Calu3 (cell line): ENCODE measurements around the gene KIF1B. TPM values are rescaled to one million over a fixed set of nuclear protein-coding genes. Genes with fewer than 3 reads are reported as not detected.
"Not testable (repeated sequence)": the region's sequence is repeated elsewhere in the genome, so short reads cannot be mapped to it uniquely, and the experiment has no call there.

Source experiments
- BruUV-seq: library from RNA; stranded (reverse); fragments of 400-500 nt; replicated peaks from 2 replicates; lab custom pipeline; 2021; lab: Mats Ljungman, UMichigan
- CTCF ChIA-PET: fragments of 300-600 bp; sonication (Branson Sonifier 250); formaldehyde crosslinking; loops from one replicate; lab custom pipeline; 2022; ENCODE audit warnings: antibody characterized with exemption; lab: Charles Lee
- DNase-seq: peaks from one replicate; pipeline ENCODE4 v3.0.0; 2022
- H3K27ac Mint-ChIP-seq: one replicate; pipeline ENCODE4 v1.8.0; 2022; ENCODE audit warnings: mixed read lengths; ENCODE audit not compliant: unreplicated experiment
- H3K27me3 Mint-ChIP-seq: one replicate; pipeline ENCODE4 v1.8.0; 2022; ENCODE audit warnings: mixed read lengths; ENCODE audit not compliant: unreplicated experiment
- H3K36me3 Mint-ChIP-seq: one replicate; pipeline ENCODE4 v1.8.0; 2022; ENCODE audit warnings: mild to moderate bottlenecking, moderate library complexity, mixed read lengths; ENCODE audit not compliant: insufficient read depth, unreplicated experiment
- H3K4me1 Mint-ChIP-seq: one replicate; pipeline ENCODE4 v1.8.0; 2022; ENCODE audit warnings: mild to moderate bottlenecking, low read depth, mixed read lengths; ENCODE audit not compliant: unreplicated experiment
- H3K4me3 Mint-ChIP-seq: one replicate; pipeline ENCODE4 v1.8.0; 2022; ENCODE audit warnings: mild to moderate bottlenecking, low read depth, moderate library complexity, mixed read lengths; ENCODE audit not compliant: unreplicated experiment
- H3K9me3 Mint-ChIP-seq: one replicate; pipeline ENCODE4 v1.8.0; 2022; ENCODE audit warnings: low read depth, mixed read lengths; ENCODE audit not compliant: unreplicated experiment
- CTCF ChIP-seq: fragments of 200-600 bp; IDR thresholded peaks from one replicate; pipeline ENCODE4 v1.8.0; 2022; ENCODE audit warnings: antibody characterized with exemption; ENCODE audit not compliant: unreplicated experiment
- intact Hi-C: fragments of 100-400 bp; cut with micrococcal nuclease; formaldehyde crosslinking; loops from one replicate; pipeline ENCODE4 v1.10.0; 2022; ENCODE audit not compliant: unreplicated experiment
- total RNA-seq: library from RNA; stranded (reverse); gene quantifications from 2 replicates; pipeline ENCODE4 v1.2.3, GENCODE V29; 2022

KIF1B gene
- total RNA-seq, 1 experiment from 2014 or later = 17.1 TPM

- peak; percentile 50 for DNase-seq
- TF ChIP-seq CTCF = no peak
- no peaks in the 10 kb centered on the region for H3K4me1 Mint-ChIP-seq
- H3K4me3 Mint-ChIP-seq = no peak overlapping the region
- no peak overlapping the region for H3K27ac Mint-ChIP-seq
- H3K36me3 Mint-ChIP-seq = no peaks in the 10 kb centered on the region
- intact Hi-C loops = no loop called here
- no peaks in the 10 kb centered on the region for H3K27me3 Mint-ChIP-seq
- BruUV-seq = no TSS peak
- CTCF ChIA-PET = interaction anchor here (0.7 to 1.0 kb wide), 4 partner anchors 15 to 63 kb away, joined by 3 to 6 read pairs (median 4); partner anchors contain the start of gene KIF1B
- H3K9me3 Mint-ChIP-seq = no peaks in the 10 kb centered on the region
Measured at GRCh38 chr1:10195570-10195969, 14.8 kb upstream of the KIF1B start.

- Mint-ChIP-seq H3K36me3 (no peaks in the 10 kb centered on the region), H3K9me3 (no peaks in the 10 kb centered on the region), H3K4me3 (no peak overlapping the region), H3K4me1 (no peaks in the 10 kb centered on the region), H3K27me3 (no peaks in the 10 kb centered on the region), H3K27ac (no peak overlapping the region)
- no peak for DNase-seq
- no TSS peak for BruUV-seq
- TF ChIP-seq CTCF = no peak
- CTCF ChIA-PET = no interaction called here
- intact Hi-C loops = no loop called here
Measured at GRCh38 chr1:10196976-10197375, 13.4 kb upstream of the KIF1B start.

GRCh38 chr1:10200620-10201019, 9.8 kb upstream of the KIF1B start:
- TF ChIP-seq CTCF = no peak
- no peaks in the 10 kb centered on the region for H3K9me3 Mint-ChIP-seq
- no TSS peak for BruUV-seq
- intact Hi-C loops = no loop called here
- CTCF ChIA-PET = no interaction called here
- DNase-seq = no peak
- H3K27ac Mint-ChIP-seq = no peak overlapping the region
- H3K36me3 Mint-ChIP-seq = no peaks in the 10 kb centered on the region
- H3K4me1 Mint-ChIP-seq = no peaks in the 10 kb centered on the region
- no peak overlapping the region for H3K4me3 Mint-ChIP-seq
- H3K27me3 Mint-ChIP-seq = no peaks in the 10 kb centered on the region

GRCh38 chr1:10204003-10204642, 6.2 kb upstream of the KIF1B start:
- BruUV-seq = no TSS peak
- Mint-ChIP-seq H3K4me1 (no peaks in the 10 kb centered on the region), H3K9me3 (no peaks in the 10 kb centered on the region), H3K36me3 (no peaks in the 10 kb centered on the region), H3K27me3 (no peaks in the 10 kb centered on the region), H3K27ac (no peak overlapping the region), H3K4me3 (no peak overlapping the region)
- CTCF ChIA-PET = interaction anchor here (0.6 kb wide), 1 partner anchor 183 kb away, joined by 4 read pairs; no protein-coding TSS in a partner anchor
- TF ChIP-seq CTCF = no peak
- intact Hi-C loops = no loop called here
- DNase-seq = no peak

- H3K27ac Mint-ChIP-seq, H3K27me3 Mint-ChIP-seq, H3K4me3 Mint-ChIP-seq, H3K36me3 Mint-ChIP-seq, BruUV-seq, H3K9me3 Mint-ChIP-seq, DNase-seq, H3K4me1 Mint-ChIP-seq, intact Hi-C loops, CTCF ChIA-PET: not testable (repeated sequence)
Measured at GRCh38 chr1:10205206-10205605, 5.2 kb upstream of the KIF1B start.
